ENCODE data around the gene FAM135A. TPM values are rescaled to one million over a fixed set of nuclear protein-coding genes. Genes with fewer than 3 reads are reported as not detected.
"Not testable (repeated sequence)": the region's sequence is repeated elsewhere in the genome, so short reads cannot be mapped to it uniquely, and the experiment has no call there.

FAM135A gene
- total and polyA plus RNA-seq, 2 donors from 2014 or later = 8.5 to 48.4 TPM

DNA sequence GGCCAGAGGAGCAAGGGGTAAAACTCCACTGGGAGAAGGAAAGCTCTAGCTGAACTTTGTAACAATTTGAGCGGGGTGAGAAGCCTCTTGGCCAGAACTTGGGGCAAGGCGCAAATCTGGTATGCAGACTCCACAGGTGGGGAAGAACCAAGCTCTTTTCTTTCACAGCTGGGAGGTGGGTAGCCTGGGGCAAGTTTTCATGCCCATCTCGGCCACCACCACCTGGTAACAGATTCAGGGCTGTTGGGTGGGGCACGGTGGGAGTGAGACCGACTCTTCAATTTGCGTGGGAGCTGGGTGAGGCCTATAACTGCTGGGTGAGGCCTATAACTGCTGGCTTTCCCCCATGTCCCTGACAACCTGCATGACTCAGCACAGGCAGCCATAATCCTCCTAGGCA is 190.9 kb downstream of the FAM135A start:
- Histone ChIP-seq H3K4me3 (ENCODE audit: low read length in 3 of 3) (no peak overlapping the region), H3K27ac (ENCODE audit: low read depth in 2 of 2, low read length in 2 of 2) (no peak overlapping the region), H3K9ac (ENCODE audit: low read length in 3 of 3) (no peak overlapping the region), H3K36me3 (ENCODE audit: control insufficient read depth in 2 of 3, insufficient read depth in 3 of 3, low read length in 3 of 3) (no peaks in the 10 kb centered on the region), H3K27me3 (ENCODE audit: control insufficient read depth, insufficient read depth, low read length) (no peaks in the 10 kb centered on the region), H3K9me3 (ENCODE audit: control insufficient read depth in 2 of 3, insufficient read depth in 1 of 3, low read length in 3 of 3) (no peaks in the 10 kb centered on the region), H3K4me1 (ENCODE audit: control insufficient read depth in 2 of 3, insufficient read depth in 2 of 3, low read depth in 1 of 3, low read length in 3 of 3) (no peaks in the 10 kb centered on the region)
- intact Hi-C loops (cut with DNase I) = no loop called here
- no peak for FAIRE-seq
- no peak for DNase-seq
- TF ChIP-seq CTCF (IDR thresholded peaks at IDR 0.05; ENCODE audit: borderline replicate concordance, extremely low read depth, insufficient read depth) = no peak

DNA sequence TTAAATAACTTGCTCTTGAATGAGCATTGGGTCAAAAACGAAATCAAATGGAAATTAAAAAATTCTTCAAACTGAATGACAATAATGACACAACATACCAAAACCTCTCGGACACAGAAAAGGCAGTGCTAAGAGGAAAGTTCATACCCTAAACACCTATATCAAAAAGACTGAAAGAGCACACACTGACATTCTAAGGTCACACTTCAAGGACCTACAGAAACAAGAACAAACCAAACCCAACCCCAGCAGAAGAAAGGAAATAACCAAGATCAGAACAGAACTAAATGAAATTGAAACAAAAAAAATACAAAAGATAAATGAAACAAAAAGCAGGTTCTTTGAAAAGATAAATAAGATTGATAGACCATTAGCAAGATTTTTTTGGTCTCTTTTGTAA is 194.1 kb downstream of the FAM135A start:
- H3K9me3 ChIP-seq (ENCODE audit: control insufficient read depth in 2 of 3, insufficient read depth in 1 of 3, low read length in 3 of 3); H3K36me3 ChIP-seq (ENCODE audit: control insufficient read depth in 2 of 3, insufficient read depth in 3 of 3, low read length in 3 of 3); H3K27me3 ChIP-seq (ENCODE audit: control insufficient read depth, insufficient read depth, low read length); intact Hi-C loops (cut with DNase I); H3K4me3 ChIP-seq (ENCODE audit: low read length in 3 of 3); H3K9ac ChIP-seq (ENCODE audit: low read length in 3 of 3); H3K4me1 ChIP-seq (ENCODE audit: control insufficient read depth in 2 of 3, insufficient read depth in 2 of 3, low read depth in 1 of 3, low read length in 3 of 3); FAIRE-seq; H3K27ac ChIP-seq (ENCODE audit: low read depth in 2 of 2, low read length in 2 of 2); DNase-seq: not testable (repeated sequence)

- not testable (repeated sequence) for H3K9me3 ChIP-seq (ENCODE audit: control insufficient read depth in 2 of 3, insufficient read depth in 1 of 3, low read length in 3 of 3); H3K27ac ChIP-seq (ENCODE audit: low read depth in 2 of 2, low read length in 2 of 2)
Measured at GRCh38 chr6:70609181-70609580, 195.9 kb downstream of the FAM135A start.

More at GRCh38 chr6:70609181-70609580, 195.9 kb downstream of the FAM135A start:
- DNase-seq; H3K9ac ChIP-seq (ENCODE audit: low read length in 3 of 3); intact Hi-C loops (cut with DNase I); H3K27me3 ChIP-seq (ENCODE audit: control insufficient read depth, insufficient read depth, low read length); H3K4me3 ChIP-seq (ENCODE audit: low read length in 3 of 3); FAIRE-seq; H3K4me1 ChIP-seq (ENCODE audit: control insufficient read depth in 2 of 3, insufficient read depth in 2 of 3, low read depth in 1 of 3, low read length in 3 of 3); H3K36me3 ChIP-seq (ENCODE audit: control insufficient read depth in 2 of 3, insufficient read depth in 3 of 3, low read length in 3 of 3): not testable (repeated sequence)

Other genes with a start within 250 kb of the FAM135A start
- gene COL9A1, start 110.4 kb upstream of the FAM135A start, total RNA-seq = 0.22 TPM
- gene COL9A1, start 110.4 kb upstream of the FAM135A start, polyA plus RNA-seq (ENCODE audit: insufficient read depth, low read depth, low replicate concordance) = 0.19 TPM
- gene SDHAF4, start 153.4 kb downstream of the FAM135A start, total RNA-seq = 14.5 TPM
- gene SDHAF4, start 153.4 kb downstream of the FAM135A start, polyA plus RNA-seq (ENCODE audit: insufficient read depth, low read depth, low replicate concordance) = 25.6 TPM